Measurements from ENCODE around the gene SLC38A1. TPM values are rescaled to one million over a fixed set of nuclear protein-coding genes. Genes with fewer than 3 reads are reported as not detected.

The SLC38A1 gene
- total RNA-seq, 1 donor from 2014 or later, result 136 TPM

- intact Hi-C loops (cut with DNase I), result no loop called here
- no peak for ATAC-seq (ENCODE audit: poor library complexity)
- DNase-seq, result no peak
Observed at GRCh38 chr12:46244997-46245396, 23.8 kb downstream of the SLC38A1 start.

- DNase-seq, result no peak
- intact Hi-C loops (cut with DNase I), result no loop called here
- ATAC-seq (ENCODE audit: poor library complexity), result no peak
Observed at GRCh38 chr12:46244273-46244915, 24.4 kb downstream of the SLC38A1 start.

GRCh38 chr12:46242569-46242968 lies 26.3 kb downstream of the SLC38A1 start:
- DNase-seq (no peak), ATAC-seq (ENCODE audit: poor library complexity) (no peak)
- intact Hi-C loops (cut with DNase I), result no loop called here

GRCh38 chr12:46240436-46240835 lies 28.4 kb downstream of the SLC38A1 start:
- DNase-seq, result no peak
- intact Hi-C loops (cut with DNase I), result no loop called here
- ATAC-seq (ENCODE audit: poor library complexity), result no peak

GRCh38 chr12:46238821-46239220 lies 30.0 kb downstream of the SLC38A1 start:
- DNase-seq, result no peak
- intact Hi-C loops (cut with DNase I), result no loop called here
- ATAC-seq (ENCODE audit: poor library complexity), result no peak

GRCh38 chr12:46237371-46238045 lies 31.3 kb downstream of the SLC38A1 start:
- intact Hi-C loops (cut with DNase I), result no loop called here
- DNase-seq (no peak), ATAC-seq (ENCODE audit: poor library complexity) (no peak)

GRCh38 chr12:46234000-46234399 lies 34.8 kb downstream of the SLC38A1 start:
- DNase-seq (no peak), ATAC-seq (ENCODE audit: poor library complexity) (peak; percentile 34)
- intact Hi-C loops (cut with DNase I), result no loop called here

- DNase-seq (no peak), ATAC-seq (ENCODE audit: poor library complexity) (peak; percentile 78)
- intact Hi-C loops (cut with DNase I), result no loop called here
Observed at GRCh38 chr12:46233423-46233822, 35.4 kb downstream of the SLC38A1 start.

- no peak for ATAC-seq (ENCODE audit: poor library complexity)
- DNase-seq, result no peak
- intact Hi-C loops (cut with DNase I), result no loop called here
Observed at GRCh38 chr12:46230983-46231382, 37.9 kb downstream of the SLC38A1 start.

GRCh38 chr12:46230306-46230705 lies 38.5 kb downstream of the SLC38A1 start:
- no peak for ATAC-seq (ENCODE audit: poor library complexity)
- no peak for DNase-seq
- intact Hi-C loops (cut with DNase I), result no loop called here

GRCh38 chr12:46227616-46228015 lies 41.2 kb downstream of the SLC38A1 start:
- intact Hi-C loops (cut with DNase I), result no loop called here
- DNase-seq, result no peak
- ATAC-seq (ENCODE audit: poor library complexity), result no peak

GRCh38 chr12:46224386-46224785 lies 44.5 kb downstream of the SLC38A1 start:
- intact Hi-C loops (cut with DNase I), result no loop called here
- DNase-seq (peak; percentile 60), ATAC-seq (ENCODE audit: poor library complexity) (peak; percentile 86)

- ATAC-seq (ENCODE audit: poor library complexity) (no peak), DNase-seq (no peak)
- intact Hi-C loops (cut with DNase I), result no loop called here
Observed at GRCh38 chr12:46223047-46223446, 45.8 kb downstream of the SLC38A1 start.

GRCh38 chr12:46222636-46223035 lies 46.2 kb downstream of the SLC38A1 start:
- no peak for DNase-seq
- no peak for ATAC-seq (ENCODE audit: poor library complexity)
- intact Hi-C loops (cut with DNase I), result no loop called here

- DNase-seq, result no peak
- intact Hi-C loops (cut with DNase I), result no loop called here
- no peak for ATAC-seq (ENCODE audit: poor library complexity)
Observed at GRCh38 chr12:46221255-46222128, 47.4 kb downstream of the SLC38A1 start.

- intact Hi-C loops (cut with DNase I), result loop anchor here (10.0 kb wide), 1 partner anchor 45 kb away; the partner anchor contains the start of gene SLC38A1
- ATAC-seq (ENCODE audit: poor library complexity), result no peak
- DNase-seq, result no peak
Observed at GRCh38 chr12:46219877-46220655, 48.8 kb downstream of the SLC38A1 start.

- intact Hi-C loops (cut with DNase I), result loop anchor here (10.0 kb wide), 1 partner anchor 45 kb away; the partner anchor contains the start of gene SLC38A1
- no peak for DNase-seq
- no peak for ATAC-seq (ENCODE audit: poor library complexity)
Observed at GRCh38 chr12:46219132-46219876, 49.5 kb downstream of the SLC38A1 start.
